PC-9 (cell line): ENCODE results near the gene PHLDB2. TPM values are rescaled to one million over a fixed set of nuclear protein-coding genes. Genes with fewer than 3 reads are reported as not detected.

Experiments used
- BruUV-seq: library from RNA; stranded (reverse); fragments of 400-500 nt; replicated peaks from 2 replicates; lab custom pipeline; 2021; lab: Mats Ljungman, UMichigan
- CTCF ChIA-PET: fragments of 300-600 bp; sonication (Branson Sonifier 250); formaldehyde crosslinking; loops from one replicate; lab custom pipeline; 2022; ENCODE audit warnings: antibody characterized with exemption; lab: Charles Lee
- POLR2A ChIA-PET: fragments of 300-600 bp; sonication (Branson Sonifier 250); formaldehyde crosslinking; loops from one replicate; lab custom pipeline; 2022; ENCODE audit warnings: antibody characterized with exemption; ENCODE audit not compliant: unreplicated experiment; lab: Charles Lee
- DNase-seq, 2 experiments: peaks; one replicate each; pipeline versions ENCODE4 v3.0.0 to v3.0.0-alpha.2; 2015 to 2022; ENCODE audit warnings: mixed read lengths in 1 of 2
- H2AFZ ChIP-seq: fragments of 200-600 bp; sonication (generic); 2 replicates; pipeline ENCODE4 v1.8.1; 2017; ENCODE audit warnings: antibody characterized with exemption
- H3F3A ChIP-seq: fragments of 200-600 bp; sonication (generic); 2 replicates; pipeline ENCODE4 v1.8.1; 2017; ENCODE audit warnings: antibody characterized with exemption, mild to moderate bottlenecking, low read depth; ENCODE audit not compliant: insufficient read depth
- H3K27ac ChIP-seq: fragments of 200-600 bp; sonication (generic); 2 replicates; pipeline ENCODE4 v1.6.1; 2016; ENCODE audit warnings: mixed run types
- H3K27me3 ChIP-seq: fragments of 200-600 bp; sonication (generic); 2 replicates; pipeline ENCODE4 v1.6.1; 2016; ENCODE audit warnings: low read depth, mixed run types; ENCODE audit not compliant: insufficient read depth
- H3K36me3 ChIP-seq: fragments of 200-600 bp; sonication (generic); 2 replicates; pipeline ENCODE4 v1.6.1; 2016; ENCODE audit warnings: low read depth, mixed run types
- H3K4me1 ChIP-seq: fragments of 200-600 bp; sonication (generic); replicated peaks from 2 replicates; pipeline ENCODE4 v1.6.1; 2016; ENCODE audit warnings: mixed run types; ENCODE audit not compliant: insufficient read depth
- H3K4me2 ChIP-seq: fragments of 200-600 bp; sonication (generic); 2 replicates; pipeline ENCODE4 v1.6.1; 2017; ENCODE audit warnings: mixed run types
- H3K4me3 ChIP-seq: fragments of 200-600 bp; sonication (generic); 2 replicates; pipeline ENCODE4 v1.6.1; 2016; ENCODE audit warnings: mixed run types
- H3K79me2 ChIP-seq: fragments of 200-600 bp; sonication (generic); 2 replicates; pipeline ENCODE4 v1.6.1; 2017; ENCODE audit warnings: low read depth, mixed run types
- H3K9me2 ChIP-seq: fragments of 200-600 bp; sonication (generic); 2 replicates; pipeline ENCODE4 v1.8.1; 2017; ENCODE audit warnings: mild to moderate bottlenecking; ENCODE audit not compliant: insufficient read depth
- H3K9me3 ChIP-seq: fragments of 200-600 bp; sonication (generic); 2 replicates; pipeline ENCODE4 v1.8.1; 2016; ENCODE audit warnings: low read depth; ENCODE audit not compliant: insufficient read depth
- H4K20me1 ChIP-seq: fragments of 200-600 bp; sonication (generic); 2 replicates; pipeline ENCODE4 v1.8.1; 2017; ENCODE audit not compliant: insufficient read depth
- CTCF ChIP-seq: fragments of 200-600 bp; sonication (generic); conservative IDR thresholded peaks from 2 replicates; pipeline ENCODE4 v1.6.1; 2017; ENCODE audit warnings: mixed run types, antibody characterized with exemption, mild to moderate bottlenecking, moderate library complexity
- EZH2 ChIP-seq: fragments of 200-600 bp; sonication (generic); IDR thresholded peaks from 2 replicates; pipeline ENCODE4 v1.8.0; 2017; ENCODE audit warnings: antibody characterized with exemption, low read depth
- intact Hi-C: fragments of 100-400 bp; cut with micrococcal nuclease; formaldehyde crosslinking; loops from one replicate; pipeline ENCODE4 v1.10.0; 2022; ENCODE audit not compliant: unreplicated experiment
- total RNA-seq: library from RNA; stranded (reverse); gene quantifications from 2 replicates; pipeline ENCODE4 v1.2.3, GENCODE V29; 2021

Gene PHLDB2
- total RNA-seq, 1 experiment from 2014 or later = 42.7 TPM

- H3K4me1 ChIP-seq = peaks cover 15% of the 10 kb centered on the region; the same call in 1 of the 2 replicates
- H3F3A ChIP-seq = no peaks in the 10 kb centered on the region
- H3K4me2 ChIP-seq = no peak overlapping the region
- H3K27ac ChIP-seq = no peak overlapping the region
- no peak overlapping the region for H2AFZ ChIP-seq
- TF ChIP-seq EZH2 (no peak), CTCF (no peak)
- POLR2A ChIA-PET = interaction anchor here (0.7 kb wide), 1 partner anchor 113 kb away, joined by 7 read pairs; no protein-coding TSS in a partner anchor
- CTCF ChIA-PET = interaction anchor here (1.6 kb wide), 1 partner anchor 15 kb away, joined by 5 read pairs; no protein-coding TSS in a partner anchor
- H3K79me2 ChIP-seq = no peaks in the 10 kb centered on the region
- no peak overlapping the region for H3K4me3 ChIP-seq
- BruUV-seq = no TSS peak
- H3K9me3 ChIP-seq = no peaks in the 10 kb centered on the region
- no peaks in the 10 kb centered on the region for H3K27me3 ChIP-seq
- no peaks in the 10 kb centered on the region for H3K9me2 ChIP-seq
- intact Hi-C loops = no loop called here
- no peak for DNase-seq
- H3K36me3 ChIP-seq = no peaks in the 10 kb centered on the region
- no peaks in the 10 kb centered on the region for H4K20me1 ChIP-seq
Measured at GRCh38 chr3:112004187-112004586, 145.1 kb downstream of the PHLDB2 start.

GRCh38 chr3:112004669-112005068, 145.6 kb downstream of the PHLDB2 start:
- Histone ChIP-seq H3K9me2 (no peaks in the 10 kb centered on the region), H2AFZ (no peak overlapping the region), H3K4me3 (no peak overlapping the region), H3K27me3 (no peaks in the 10 kb centered on the region), H3K4me2 (no peak overlapping the region), H3K79me2 (no peaks in the 10 kb centered on the region), H3K4me1 (peaks cover 15% of the 10 kb centered on the region; the same call in 1 of the 2 replicates), H4K20me1 (no peaks in the 10 kb centered on the region), H3K9me3 (no peaks in the 10 kb centered on the region), H3K36me3 (no peaks in the 10 kb centered on the region), H3K27ac (no peak overlapping the region), H3F3A (no peaks in the 10 kb centered on the region)
- intact Hi-C loops = no loop called here
- BruUV-seq = no TSS peak
- no peak for TF ChIP-seq EZH2
- TF ChIP-seq CTCF = no peak
- CTCF ChIA-PET = interaction anchor here (1.6 kb wide), 1 partner anchor 15 kb away, joined by 5 read pairs; no protein-coding TSS in a partner anchor
- POLR2A ChIA-PET = no interaction called here
- no peak for DNase-seq

- H3K4me2 ChIP-seq = no peak overlapping the region
- H3F3A ChIP-seq = no peaks in the 10 kb centered on the region
- H3K4me3 ChIP-seq = no peak overlapping the region
- no TSS peak for BruUV-seq
- peaks cover 15% of the 10 kb centered on the region; the same call in 1 of the 2 replicates for H3K4me1 ChIP-seq
- DNase-seq = no peak
- CTCF ChIA-PET = interaction anchor here (0.5 kb wide), 1 partner anchor 14 kb away, joined by 3 read pairs; no protein-coding TSS in a partner anchor
- H3K9me2 ChIP-seq = no peaks in the 10 kb centered on the region
- POLR2A ChIA-PET = no interaction called here
- no peak for TF ChIP-seq CTCF
- no peak for TF ChIP-seq EZH2
- no peaks in the 10 kb centered on the region for H4K20me1 ChIP-seq
- intact Hi-C loops = no loop called here
- H3K9me3 ChIP-seq = no peaks in the 10 kb centered on the region
- H3K27ac ChIP-seq = no peak overlapping the region
- H3K79me2 ChIP-seq = no peaks in the 10 kb centered on the region
- H3K27me3 ChIP-seq = no peaks in the 10 kb centered on the region
- no peaks in the 10 kb centered on the region for H3K36me3 ChIP-seq
- H2AFZ ChIP-seq = no peak overlapping the region
Measured at GRCh38 chr3:112005091-112005672, 146.1 kb downstream of the PHLDB2 start.
